Stimulated activated CD8-positive, alpha-beta memory T cell treated with anti-CD3 and anti-CD28 coated beads, Interleukin-2, amount 100 ng/mL, for 1 hour (primary cell): Measurements from ENCODE around the gene MAFG.

Experiments used
- DNase-seq, 2 donors: peaks; one replicate each; pipeline ENCODE4 v3.0.0-alpha.2; 2020; ENCODE audit warnings: low read depth in 2 of 2

Gene MAFG

GRCh38 chr17:81898029-81898866, 29.3 kb downstream of the MAFG start:
- DNase-seq, result no peak

GRCh38 chr17:81895400-81895799, 32.1 kb downstream of the MAFG start:
- DNase-seq, result no peak

- DNase-seq, result no peak
Observed at GRCh38 chr17:81891303-81891552, 36.3 kb downstream of the MAFG start.

GRCh38 chr17:81890447-81891302, 36.9 kb downstream of the MAFG start:
- no peak for DNase-seq

GRCh38 chr17:81889602-81890001, 37.9 kb downstream of the MAFG start:
- no peak for DNase-seq

GRCh38 chr17:81888988-81889595, 38.4 kb downstream of the MAFG start:
- DNase-seq, result no peak

GRCh38 chr17:81888105-81888987, 39.2 kb downstream of the MAFG start:
- no peak for DNase-seq

GRCh38 chr17:81885869-81886548, 41.5 kb downstream of the MAFG start:
- no peak for DNase-seq

- no peak for DNase-seq
Observed at GRCh38 chr17:81885454-81885853, 42.1 kb downstream of the MAFG start.

GRCh38 chr17:81884968-81885367, 42.6 kb downstream of the MAFG start:
- DNase-seq, result no peak

- DNase-seq, result no peak
Observed at GRCh38 chr17:81884520-81884919, 43.0 kb downstream of the MAFG start.

- DNase-seq, result no peak
Observed at GRCh38 chr17:81879121-81879520, 48.4 kb downstream of the MAFG start.

- DNase-seq, result no peak
Observed at GRCh38 chr17:81878294-81878693, 49.2 kb downstream of the MAFG start.

- DNase-seq, result no peak
Observed at GRCh38 chr17:81877569-81877968, 50.0 kb downstream of the MAFG start.

- DNase-seq, result peak; percentile 89 to 94
Observed at GRCh38 chr17:81871387-81872230, 55.9 kb downstream of the MAFG start.

GRCh38 chr17:81870981-81871386, 56.6 kb downstream of the MAFG start, which contains the start of gene ARHGDIA:
Gene ARHGDIA (minus strand): TSS chr17:81871337. CDS start chr17:81869930, 1,407 bp downstream.
- no peak for DNase-seq

- no peak for DNase-seq
Observed at GRCh38 chr17:81870131-81870980, 57.2 kb downstream of the MAFG start.

- no peak for DNase-seq
Observed at GRCh38 chr17:81869221-81870130, 58.1 kb downstream of the MAFG start.
